GM18867 (cell line): Measurements from ENCODE around the gene FAM83D.
"Not testable (repeated sequence)": the region's sequence is repeated elsewhere in the genome, so short reads cannot be mapped to it uniquely, and the experiment has no call there.

Source experiments
- ATAC-seq: cut with Tn5 transposase; IDR thresholded peaks from one replicate; pipeline ENCODE4 v1.9.1; 2021; ENCODE audit warnings: mild to moderate bottlenecking, moderate library complexity; ENCODE audit not compliant: unreplicated experiment

FAM83D gene

GRCh38 chr20:38962044-38962927 is 36.1 kb downstream of the FAM83D start, which contains the start of gene DHX35:
Gene DHX35, plus strand, starts transcription at chr20:38962344. Its CDS starts 24 bp downstream, at chr20:38962368.
- ATAC-seq: peak; percentile 96

DNA sequence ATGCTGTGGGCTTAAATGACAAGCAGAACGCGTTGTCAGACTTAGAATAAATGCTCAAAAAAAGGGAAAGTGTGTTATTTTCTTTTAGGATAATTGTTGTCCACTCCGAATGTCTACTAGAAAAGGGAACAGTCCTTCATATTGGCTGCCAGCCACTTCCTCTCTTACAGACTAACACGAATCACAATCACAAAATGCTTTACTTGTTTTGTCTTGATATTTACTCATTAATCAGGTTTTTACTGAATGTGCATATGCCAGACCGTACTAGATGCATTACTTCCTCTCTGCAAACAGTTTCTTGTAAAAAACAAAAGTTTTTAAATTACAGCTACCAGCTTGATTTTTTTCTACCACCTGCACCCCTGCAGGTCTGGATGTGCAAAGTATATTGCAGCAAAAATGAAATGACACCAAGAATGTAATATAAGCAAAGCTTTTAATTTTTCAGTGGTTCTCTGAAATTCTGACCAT is 36.7 kb downstream of the FAM83D start:
- no peak for ATAC-seq

GRCh38 chr20:38963745-38964144 is 37.5 kb downstream of the FAM83D start:
- ATAC-seq: no peak

GRCh38 chr20:38965264-38965663 is 39.0 kb downstream of the FAM83D start:
- no peak for ATAC-seq

DNA sequence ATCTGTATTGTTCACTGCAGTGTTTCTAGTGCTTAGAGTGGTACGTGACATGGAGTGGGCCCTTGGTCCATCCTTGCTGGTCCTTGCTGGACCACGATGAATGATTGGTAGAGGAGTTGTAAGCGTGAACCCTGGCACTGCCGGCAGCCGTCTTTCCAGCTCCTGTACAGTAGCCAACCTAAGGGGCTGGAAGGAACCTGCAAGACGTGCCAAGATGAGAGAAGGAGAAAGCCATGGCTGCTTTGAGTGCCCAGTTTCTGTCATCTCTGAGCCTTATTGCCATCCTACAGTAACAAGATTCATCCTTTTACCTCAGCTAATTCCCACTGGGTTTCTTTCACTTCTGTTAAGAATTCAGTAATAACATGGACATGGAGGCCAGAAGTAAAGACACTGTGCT is 41.9 kb downstream of the FAM83D start:
- no peak for ATAC-seq

DNA sequence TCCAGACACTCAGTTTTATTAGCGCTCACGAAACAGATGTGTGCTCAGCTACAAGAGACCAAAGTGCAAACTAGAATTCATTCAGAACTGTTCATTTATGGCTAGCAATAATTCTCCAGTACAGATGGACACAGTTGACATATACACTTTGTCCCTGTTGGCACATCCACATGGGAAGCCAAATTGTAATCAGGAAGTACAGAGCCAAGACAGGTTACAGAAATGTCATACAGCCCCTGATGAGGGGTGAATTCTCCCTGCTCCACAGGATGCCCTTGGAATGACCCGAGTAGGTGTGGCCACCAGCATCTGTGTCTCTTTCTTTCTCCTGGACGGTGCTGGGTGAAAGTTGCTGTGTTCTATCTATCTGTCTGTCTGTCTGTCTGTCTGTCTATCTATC is 43.5 kb downstream of the FAM83D start:
- no peak for ATAC-seq

DNA sequence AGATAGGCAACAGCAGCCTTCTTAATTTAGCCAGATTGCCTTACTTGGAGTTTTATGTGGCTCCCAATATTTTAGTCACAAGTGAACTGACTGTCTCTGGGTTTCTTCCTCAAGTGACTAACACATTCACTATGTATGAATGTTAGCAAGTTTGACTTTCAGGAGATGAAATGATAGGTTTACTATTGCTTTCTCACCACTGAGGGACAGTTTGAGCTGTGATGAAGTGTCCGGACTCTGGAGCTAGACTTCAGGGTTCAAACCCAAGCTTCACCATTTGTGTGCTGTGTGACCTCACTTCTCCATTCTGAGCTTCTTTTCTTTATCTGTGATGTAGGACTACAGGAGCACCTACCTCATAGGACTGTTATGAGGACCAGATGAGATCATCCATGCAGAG is 44.1 kb downstream of the FAM83D start:
- no peak for ATAC-seq

- ATAC-seq: no peak
These were observed 46.9 kb downstream of the FAM83D start for GRCh38 chr20:38973107-38973506.

GRCh38 chr20:38973645-38974044 is 47.4 kb downstream of the FAM83D start:
- ATAC-seq: no peak

- ATAC-seq: no peak
These were observed 49.4 kb downstream of the FAM83D start for GRCh38 chr20:38975539-38976120.

DNA sequence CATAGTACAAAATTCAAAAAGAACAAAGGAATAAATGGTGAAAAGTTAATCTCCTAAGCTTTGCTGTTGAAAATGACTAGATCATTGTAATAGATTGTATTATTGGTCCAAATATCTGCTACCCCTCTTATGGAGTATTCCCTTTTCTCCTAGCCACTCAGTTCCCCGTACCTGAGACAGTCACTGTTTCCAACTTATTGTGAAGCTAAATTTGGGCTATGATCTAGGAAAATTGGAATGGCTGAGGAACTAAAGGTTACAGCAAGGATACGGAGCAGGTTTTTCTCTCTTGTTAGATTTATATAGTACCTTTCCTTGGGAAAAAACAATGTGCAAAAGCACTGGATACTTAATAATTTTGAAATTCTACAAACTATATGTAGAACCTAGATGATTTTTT is 53.2 kb downstream of the FAM83D start:
- ATAC-seq: no peak

- no peak for ATAC-seq
These were observed 53.6 kb downstream of the FAM83D start for GRCh38 chr20:38979842-38980241.

DNA sequence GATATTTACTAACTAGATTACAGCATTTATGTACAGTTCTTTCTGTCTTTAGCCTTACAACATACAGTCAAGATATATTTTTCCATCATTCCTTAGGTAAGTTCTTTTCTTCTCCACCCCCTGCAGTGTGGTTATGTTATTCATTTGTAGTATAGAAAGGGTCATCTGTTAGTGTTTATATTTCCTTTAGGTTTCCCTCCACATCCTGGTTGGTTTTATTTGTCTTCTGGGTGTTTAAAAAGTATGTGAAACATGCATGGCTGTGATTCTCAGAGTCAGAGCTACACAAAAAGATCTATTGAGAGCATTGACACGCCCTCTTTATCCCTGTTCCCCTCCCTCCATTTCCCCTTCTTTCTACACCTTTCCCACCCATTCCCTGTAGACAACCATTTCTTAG is 56.1 kb downstream of the FAM83D start:
- ATAC-seq: no peak

GRCh38 chr20:38985060-38985459 is 58.8 kb downstream of the FAM83D start:
- ATAC-seq: no peak

- ATAC-seq: peak; percentile 43
These were observed 59.5 kb downstream of the FAM83D start for GRCh38 chr20:38985603-38986170.

DNA sequence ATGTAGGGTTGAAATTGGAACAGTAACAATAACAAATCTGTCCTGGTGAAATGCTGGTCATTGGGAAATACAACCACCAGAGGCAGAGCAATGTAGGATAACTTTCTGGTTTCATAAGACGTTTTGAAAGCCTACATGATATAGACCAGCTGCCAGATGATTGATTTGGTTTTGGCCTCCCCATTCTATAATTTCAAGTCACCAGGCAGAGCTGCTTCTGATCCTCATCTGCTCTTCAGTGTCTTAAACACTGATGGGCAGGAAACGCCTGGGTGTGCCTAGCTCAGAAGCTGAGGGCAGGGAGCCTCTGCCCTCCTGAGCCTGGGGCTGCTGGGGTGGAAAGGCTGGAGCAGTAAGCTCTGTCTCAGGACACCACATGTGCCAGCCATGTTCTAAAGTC is 60.4 kb downstream of the FAM83D start:
- ATAC-seq: no peak

GRCh38 chr20:38987777-38988176 is 61.6 kb downstream of the FAM83D start:
- peak; percentile 78 for ATAC-seq

GRCh38 chr20:38990728-38991127 is 64.5 kb downstream of the FAM83D start:
- no peak for ATAC-seq

- no peak for ATAC-seq
These were observed 65.8 kb downstream of the FAM83D start for GRCh38 chr20:38991814-38992704.

GRCh38 chr20:38995536-38996044 is 69.4 kb downstream of the FAM83D start:
- ATAC-seq: no peak

- not testable (repeated sequence) for ATAC-seq
These were observed 70.6 kb downstream of the FAM83D start for GRCh38 chr20:38996866-38997265.
